CD1c-positive myeloid dendritic cell (primary cell): Measurements from ENCODE around the gene RAD51AP1.
A peak's percentile ranks its signal among the peaks of the same experiment; 100 is the strongest.

ENCODE experiments used
- DNase-seq: peaks from one replicate; pipeline ENCODE4 v3.0.0-alpha.2; 2016; ENCODE audit errors: extremely low spot score

The RAD51AP1 gene

DNA sequence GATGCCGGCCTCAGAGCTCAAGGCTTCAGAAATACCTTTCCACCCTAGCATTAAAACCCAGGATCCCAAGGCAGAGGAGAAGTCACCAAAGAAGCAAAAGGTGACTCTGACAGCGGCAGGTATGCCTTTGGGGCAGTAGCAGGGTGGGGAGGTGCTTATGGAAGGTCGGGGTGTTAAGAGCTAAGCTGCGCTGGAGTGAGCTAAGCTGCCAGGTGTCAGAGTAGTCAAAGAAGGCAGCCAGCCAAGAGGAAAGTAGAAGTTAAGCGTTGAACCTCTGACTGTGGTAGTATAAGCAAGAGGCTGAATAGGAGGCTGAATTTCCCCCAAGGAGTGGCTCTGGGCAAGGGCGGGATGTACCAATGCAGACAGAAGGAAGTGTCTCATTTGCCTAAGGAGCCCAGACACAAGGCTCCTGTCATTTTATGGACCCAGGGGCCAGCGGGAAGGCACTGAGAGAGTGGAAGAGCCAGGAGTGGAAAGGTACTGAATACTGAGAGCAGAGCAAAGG, 52.5 kb downstream of the RAD51AP1 start:
- no peak for DNase-seq

DNA sequence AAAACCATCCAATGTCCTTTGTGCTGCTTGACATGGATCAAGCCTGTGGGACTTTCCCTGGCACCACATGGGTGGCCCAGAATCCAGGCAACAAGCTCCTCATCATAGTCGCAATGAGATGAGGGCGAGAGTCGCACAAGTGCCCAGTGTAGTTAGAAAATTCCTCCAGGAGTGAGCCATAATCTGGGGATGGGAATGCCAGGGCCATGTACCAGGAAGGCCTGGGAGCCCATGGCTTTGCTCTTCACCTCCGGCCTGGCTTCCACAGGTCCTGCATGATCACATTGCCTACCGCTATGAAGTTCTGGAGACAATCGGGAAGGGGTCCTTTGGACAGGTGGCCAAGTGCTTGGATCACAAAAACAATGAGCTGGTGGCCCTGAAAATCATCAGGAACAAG, 57.2 kb downstream of the RAD51AP1 start:
- DNase-seq, result no peak

DNA sequence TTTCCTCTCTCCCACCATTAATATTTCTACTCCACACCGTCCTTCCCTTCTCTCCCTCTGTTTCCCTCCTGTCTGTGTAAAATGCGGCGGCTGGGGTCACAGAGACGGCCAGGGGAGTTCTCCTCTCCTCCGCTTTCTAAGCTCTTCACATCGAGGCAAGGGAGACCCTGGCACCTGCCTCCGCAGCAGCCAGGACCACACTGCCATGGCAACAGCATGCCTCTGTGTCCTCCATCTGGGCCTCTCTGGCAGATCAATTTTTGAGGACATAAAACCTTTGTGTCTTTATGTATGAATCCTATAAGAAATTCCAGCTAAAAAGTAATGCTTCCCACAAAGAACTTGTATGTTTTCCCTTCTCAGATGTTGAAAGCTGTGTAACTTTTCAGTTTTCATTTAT, 64.7 kb downstream of the RAD51AP1 start:
- DNase-seq, result no peak

DNA sequence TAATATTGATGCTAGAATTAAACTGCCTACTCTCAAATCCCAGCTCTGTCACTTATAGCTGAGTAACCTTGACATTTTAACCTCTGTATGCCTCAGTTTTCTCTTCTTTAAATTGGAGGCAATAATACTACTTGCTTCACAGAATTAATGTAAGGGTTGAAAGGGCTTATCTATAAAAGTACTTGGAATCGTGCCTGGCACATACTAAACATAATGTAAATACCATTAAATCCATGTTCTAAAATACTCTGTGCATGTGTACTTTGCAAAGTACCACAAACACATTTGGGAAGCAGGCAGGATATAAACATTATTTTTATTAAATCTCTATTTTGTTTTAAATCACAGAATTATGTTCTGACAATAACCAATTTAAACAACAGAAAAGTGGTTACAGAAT, 65.3 kb downstream of the RAD51AP1 start:
- no peak for DNase-seq

DNA sequence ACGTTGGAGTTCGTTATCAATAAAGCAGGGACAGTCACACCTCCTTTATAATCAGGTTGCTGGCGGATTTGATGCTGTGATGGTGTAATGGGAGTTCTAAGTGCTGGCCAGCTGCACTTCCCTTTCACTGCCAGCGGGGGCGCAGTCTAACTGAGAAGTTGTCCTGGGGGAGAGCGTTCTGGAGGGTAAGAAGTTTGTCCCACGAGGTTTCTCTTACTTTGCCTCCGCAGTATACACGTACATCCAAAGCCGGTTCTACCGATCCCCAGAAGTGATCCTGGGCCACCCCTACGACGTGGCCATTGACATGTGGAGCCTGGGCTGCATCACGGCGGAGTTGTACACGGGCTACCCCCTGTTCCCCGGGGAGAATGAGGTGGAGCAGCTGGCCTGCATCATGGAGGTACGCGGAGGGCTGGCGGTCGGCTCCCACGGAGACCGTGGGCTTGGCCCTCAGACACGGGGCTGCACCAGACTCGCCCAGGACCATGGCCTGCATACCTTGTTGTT, 66.0 kb downstream of the RAD51AP1 start:
- DNase-seq, result peak; percentile 87

DNA sequence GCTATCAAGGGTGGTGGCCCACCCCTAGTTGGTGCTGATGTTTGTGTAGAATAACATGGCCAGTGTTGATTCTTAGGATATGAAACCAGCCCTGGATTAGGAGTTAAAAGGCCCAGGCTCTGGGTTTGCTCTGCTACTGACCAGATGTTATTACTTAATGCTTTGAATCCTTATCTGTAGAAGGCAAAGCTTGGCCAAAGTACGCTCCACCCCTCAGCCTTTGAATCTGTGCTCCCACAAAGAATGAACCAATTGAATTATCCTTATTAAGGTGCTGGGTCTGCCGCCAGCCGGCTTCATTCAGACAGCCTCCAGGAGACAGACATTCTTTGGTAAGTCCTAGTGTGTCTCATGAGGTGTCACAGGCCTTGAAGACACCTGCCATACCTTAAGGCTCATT, 68.4 kb downstream of the RAD51AP1 start:
- no peak for DNase-seq

DNA sequence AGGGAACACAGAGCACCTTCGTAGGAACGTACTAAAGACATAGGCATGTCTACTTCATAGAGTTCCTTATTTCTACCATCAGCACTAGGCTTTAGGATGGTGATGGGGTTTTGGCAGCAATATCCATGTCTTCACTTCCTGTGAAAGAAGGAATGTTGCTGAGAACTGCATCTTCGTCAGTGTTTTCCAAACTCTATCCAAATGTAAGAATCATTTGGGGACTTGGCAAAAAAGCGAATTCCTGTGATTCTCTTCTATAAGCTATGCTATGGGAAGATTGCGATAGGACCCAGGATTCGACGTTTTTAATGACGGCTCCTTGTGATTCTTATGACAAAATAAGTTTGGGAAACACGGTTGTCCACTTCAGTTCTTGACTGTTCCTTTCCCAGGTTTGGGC, 70.4 kb downstream of the RAD51AP1 start:
- DNase-seq, result no peak
